IPS-11a (cell line): ENCODE data around the gene SLC25A28.

Experiments used
- H3K4me3 ChIP-seq: one replicate; pipeline ENCODE4 v1.5.1; 2013; ENCODE audit warnings: low read depth, low read length, control low read depth

SLC25A28 gene, protein sequence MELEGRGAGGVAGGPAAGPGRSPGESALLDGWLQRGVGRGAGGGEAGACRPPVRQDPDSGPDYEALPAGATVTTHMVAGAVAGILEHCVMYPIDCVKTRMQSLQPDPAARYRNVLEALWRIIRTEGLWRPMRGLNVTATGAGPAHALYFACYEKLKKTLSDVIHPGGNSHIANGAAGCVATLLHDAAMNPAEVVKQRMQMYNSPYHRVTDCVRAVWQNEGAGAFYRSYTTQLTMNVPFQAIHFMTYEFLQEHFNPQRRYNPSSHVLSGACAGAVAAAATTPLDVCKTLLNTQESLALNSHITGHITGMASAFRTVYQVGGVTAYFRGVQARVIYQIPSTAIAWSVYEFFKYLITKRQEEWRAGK

DNA sequence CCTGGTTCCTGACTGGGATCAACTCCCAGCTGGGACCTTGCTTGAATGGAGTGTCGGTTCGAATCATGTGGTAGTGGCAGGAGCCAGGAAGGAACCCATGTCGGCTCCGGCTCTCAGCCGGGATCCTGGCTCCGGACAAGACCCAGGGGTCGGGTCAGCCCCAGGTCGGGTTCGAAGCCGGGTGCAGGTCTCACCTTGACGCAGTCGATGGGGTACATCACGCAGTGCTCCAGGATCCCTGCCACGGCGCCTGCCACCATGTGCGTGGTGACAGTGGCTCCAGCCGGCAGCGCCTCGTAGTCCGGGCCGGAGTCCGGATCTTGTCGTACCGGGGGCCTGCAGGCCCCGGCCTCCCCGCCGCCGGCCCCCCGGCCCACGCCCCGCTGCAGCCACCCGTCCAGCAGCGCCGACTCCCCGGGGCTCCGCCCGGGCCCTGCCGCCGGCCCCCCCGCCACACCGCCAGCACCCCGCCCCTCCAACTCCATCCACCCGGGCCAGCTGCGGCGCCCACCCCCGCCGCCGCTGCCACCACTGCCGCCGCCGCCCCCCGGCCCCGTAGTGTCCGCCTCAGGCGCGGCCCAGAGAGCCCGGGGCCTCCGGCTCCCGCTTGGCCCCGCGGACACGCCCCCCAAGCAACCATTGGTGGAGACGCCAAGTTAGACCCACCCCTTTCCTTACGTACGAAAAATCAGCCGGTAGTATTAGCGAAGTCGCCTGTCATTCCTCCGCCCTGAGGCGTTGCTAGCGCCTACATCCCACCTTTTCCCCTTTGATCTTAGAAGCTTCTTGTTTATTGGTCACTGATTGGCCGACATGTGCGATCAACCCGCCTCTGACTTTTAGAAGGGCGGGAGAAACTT is at the start of gene SLC25A28:
Gene SLC25A28 (minus strand): TSS at position 589 of the 860 bp plus-strand sequence. CDS start 104 bp downstream, at position 485.
- peak within 1 kb of the TSS; percentile 86 for H3K4me3 ChIP-seq

DNA sequence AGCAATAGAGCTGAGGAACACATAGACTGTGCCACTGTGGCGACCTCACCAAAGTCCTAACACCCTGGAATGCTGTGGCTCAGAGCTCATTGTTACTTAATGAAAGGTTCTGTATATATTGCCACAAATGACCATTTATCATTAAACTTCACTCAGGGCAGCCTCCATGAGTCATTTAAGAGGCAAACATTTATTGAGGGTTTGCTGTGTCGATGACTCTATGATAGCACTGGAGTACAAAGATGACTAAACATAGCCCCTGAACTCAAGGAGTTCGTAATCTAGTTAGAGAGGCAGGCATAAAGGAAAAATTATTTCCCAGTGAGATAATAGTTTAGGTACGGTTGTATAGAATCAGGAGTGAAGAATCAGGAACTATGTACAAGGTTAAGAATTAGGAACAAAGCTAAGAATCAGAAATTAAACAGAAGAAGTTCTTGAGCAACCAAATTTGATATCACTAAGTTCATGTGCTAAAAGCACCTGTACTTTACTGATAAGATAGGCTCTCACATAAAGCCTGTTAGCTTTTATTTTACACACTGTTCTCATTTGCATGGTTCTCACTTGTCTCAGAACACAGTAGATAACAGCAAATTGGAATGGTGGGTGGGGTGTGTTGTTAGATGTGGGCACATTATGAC is 47.0 kb upstream of the SLC25A28 start:
- H3K4me3 ChIP-seq, result no peak overlapping the region

DNA sequence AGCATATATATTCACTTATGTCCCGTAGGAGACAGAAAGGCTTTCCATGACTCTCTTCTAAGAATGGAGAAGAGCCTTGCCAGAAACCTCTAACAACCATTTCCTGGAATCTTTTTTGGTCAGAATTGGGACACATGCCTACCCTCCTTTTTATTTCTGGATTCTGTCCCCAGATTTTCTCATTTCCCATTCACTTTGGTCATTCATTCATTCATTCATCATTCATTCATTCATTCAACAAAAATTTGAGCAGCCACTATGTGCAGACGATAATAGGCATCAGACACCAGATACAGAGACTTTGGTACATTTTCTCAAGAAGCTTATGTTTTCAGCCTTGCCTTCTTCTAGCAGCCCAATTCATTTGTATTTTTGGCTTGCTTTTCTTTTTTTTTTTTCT is 45.1 kb upstream of the SLC25A28 start:
- H3K4me3 ChIP-seq, result no peak overlapping the region

DNA sequence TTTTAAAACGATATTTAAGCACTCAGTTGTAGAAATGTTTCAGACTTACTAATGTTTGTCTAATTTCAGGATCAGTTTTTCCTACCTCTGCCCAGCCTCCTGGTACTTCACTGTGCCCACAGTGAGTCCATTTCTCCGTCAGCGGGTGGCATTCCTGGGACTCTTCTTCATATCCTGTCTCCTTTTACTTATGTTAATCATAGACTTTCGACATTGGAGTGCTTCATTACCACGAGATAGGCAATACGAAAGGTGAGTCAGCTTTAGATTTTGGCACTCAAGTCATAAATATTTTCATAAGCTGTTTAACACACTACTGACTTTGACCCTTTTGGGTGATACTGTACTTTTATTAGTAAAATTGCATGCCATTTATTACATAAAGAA is 41.1 kb upstream of the SLC25A28 start:
- no peak overlapping the region for H3K4me3 ChIP-seq

DNA sequence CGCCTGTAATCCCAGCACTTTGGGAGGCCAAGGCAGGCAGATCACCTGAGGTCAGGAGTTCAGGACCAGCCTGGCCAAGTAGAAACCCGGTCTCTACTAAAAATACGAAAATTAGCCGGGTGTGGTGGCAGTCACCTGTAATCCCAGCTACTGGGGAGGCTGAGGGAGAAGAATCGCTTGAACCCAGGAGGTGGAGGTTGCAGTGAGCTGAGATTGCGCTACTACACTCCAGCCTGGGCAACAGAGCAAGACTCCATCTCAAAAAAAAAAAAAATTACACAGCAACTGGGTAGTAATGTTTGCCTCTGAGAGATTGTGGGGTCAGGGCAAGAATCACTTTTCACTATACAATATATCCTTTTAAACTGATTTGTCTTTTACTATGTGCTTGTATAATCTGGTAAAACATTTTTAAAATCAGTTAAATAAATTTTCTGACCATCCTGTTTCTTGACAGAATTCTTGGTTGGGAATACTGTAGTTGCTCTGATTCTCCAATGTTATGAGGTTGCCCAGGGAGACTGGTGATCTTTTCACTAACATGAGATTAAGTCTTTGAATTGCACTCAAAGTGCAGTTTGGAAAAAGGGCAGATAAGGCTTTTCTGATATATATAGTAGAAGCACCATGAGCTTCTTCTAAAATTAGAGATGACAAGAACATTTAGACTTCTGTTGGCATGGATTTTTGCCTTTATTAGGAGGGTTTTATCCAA is 40.6 kb upstream of the SLC25A28 start:
- H3K4me3 ChIP-seq, result no peak overlapping the region

- H3K4me3 ChIP-seq, result peak overlapping the region; percentile 88
These were observed 39.7 kb upstream of the SLC25A28 start for GRCh38 chr10:99659868-99660366.

DNA sequence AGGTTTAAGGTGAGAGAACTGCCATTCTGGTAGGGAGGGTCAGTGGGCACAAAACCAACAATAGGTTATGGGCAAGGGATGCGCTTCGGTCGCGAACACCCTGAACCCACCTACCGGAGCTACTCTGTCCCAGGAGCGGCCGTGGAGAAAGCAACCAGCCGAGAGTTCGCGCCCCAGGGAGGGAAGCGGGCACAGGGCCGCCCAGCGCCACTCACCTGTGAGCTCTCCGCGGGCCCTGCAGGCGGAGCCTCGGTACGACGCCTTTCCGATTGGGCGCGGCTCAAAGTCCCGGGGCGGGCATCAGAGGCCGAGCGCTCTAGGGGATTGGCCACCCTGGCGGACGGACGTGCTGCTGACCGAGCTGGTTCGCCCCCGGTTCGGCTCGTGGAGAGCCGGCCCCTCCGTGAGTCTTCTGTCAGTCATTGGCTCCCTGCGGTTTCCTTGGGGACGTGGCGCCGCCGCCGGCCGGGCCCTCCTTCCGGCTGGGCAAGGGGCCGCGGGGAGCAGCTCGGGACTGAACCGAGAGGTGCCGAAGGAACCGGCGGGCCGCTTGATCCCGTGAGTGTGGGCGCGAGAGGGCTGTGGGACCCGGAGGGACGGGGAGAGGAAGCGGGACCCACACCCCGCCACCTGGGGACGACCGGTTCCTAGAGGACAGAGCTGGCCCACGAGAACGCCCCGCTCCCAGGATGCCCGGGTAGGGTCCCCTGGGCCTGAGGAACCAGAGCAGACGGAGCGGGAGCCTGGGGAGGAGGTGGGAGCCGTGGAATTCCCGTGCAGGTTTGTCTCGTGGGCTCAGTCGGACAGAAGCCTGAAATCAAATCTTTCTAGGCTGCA is 39.0 kb upstream of the SLC25A28 start, which contains the start of gene ENTPD7:
Gene ENTPD7 (plus strand): TSS at position 479 of the 837 bp plus-strand sequence. CDS start 448 bp downstream, outside the sequence.
- H3K4me3 ChIP-seq, result peak within 1 kb of the TSS; percentile 88

- peak overlapping the region; percentile 77 for H3K4me3 ChIP-seq
These were observed 38.4 kb upstream of the SLC25A28 start for GRCh38 chr10:99658622-99659030.

DNA sequence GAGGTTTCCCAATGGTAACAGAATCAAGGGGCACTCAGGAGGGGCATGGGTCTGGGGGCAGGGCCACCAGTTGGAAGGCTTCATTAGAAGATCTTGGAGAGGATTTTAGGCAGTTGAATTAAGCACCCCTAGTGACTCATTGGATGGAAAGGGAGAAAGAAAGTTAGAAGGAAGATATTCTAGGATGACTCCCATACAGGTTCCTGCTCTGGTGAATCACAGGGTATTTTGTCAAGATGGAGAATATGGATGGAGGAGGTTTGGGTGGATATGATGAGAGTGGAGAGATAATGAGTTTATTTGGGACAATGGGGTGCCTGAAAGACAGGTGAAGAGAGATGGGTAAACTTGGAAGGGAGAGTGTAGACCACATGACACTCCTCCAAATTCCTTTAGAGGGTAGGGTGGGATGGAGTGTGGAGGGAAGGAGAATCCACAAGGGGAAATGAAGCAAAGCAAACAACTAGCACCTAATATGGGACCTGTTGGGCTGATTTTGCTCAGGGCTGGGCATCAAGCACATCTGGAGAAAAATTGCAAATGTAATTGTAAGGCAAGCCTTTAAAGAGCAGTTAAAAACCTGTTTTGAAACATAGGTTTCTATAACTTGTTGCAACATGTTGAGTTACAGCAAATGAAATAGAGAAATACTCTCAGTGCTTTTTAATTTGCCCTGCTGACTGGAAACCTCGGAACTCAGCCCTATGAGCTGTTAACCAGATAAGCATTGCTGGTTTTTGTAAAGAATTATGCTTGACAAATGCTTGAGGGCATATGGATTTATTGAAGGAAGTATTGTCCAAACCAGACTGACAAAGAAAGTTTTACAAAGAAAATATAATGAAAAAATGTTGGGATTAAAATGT is 36.2 kb upstream of the SLC25A28 start:
- no peak overlapping the region for H3K4me3 ChIP-seq

- no peak overlapping the region for H3K4me3 ChIP-seq
These were observed 34.3 kb upstream of the SLC25A28 start for GRCh38 chr10:99654390-99655175.

GRCh38 chr10:99652800-99653390 is 32.7 kb upstream of the SLC25A28 start:
- H3K4me3 ChIP-seq, result no peak overlapping the region

- H3K4me3 ChIP-seq, result no peak overlapping the region
These were observed 28.5 kb upstream of the SLC25A28 start for GRCh38 chr10:99648717-99649116.

GRCh38 chr10:99647601-99648151 is 27.4 kb upstream of the SLC25A28 start:
- H3K4me3 ChIP-seq, result no peak overlapping the region

- H3K4me3 ChIP-seq, result no peak overlapping the region
These were observed 13.6 kb upstream of the SLC25A28 start for GRCh38 chr10:99633832-99634231.

GRCh38 chr10:99631496-99631895 is 11.3 kb upstream of the SLC25A28 start:
- H3K4me3 ChIP-seq, result no peak overlapping the region

DNA sequence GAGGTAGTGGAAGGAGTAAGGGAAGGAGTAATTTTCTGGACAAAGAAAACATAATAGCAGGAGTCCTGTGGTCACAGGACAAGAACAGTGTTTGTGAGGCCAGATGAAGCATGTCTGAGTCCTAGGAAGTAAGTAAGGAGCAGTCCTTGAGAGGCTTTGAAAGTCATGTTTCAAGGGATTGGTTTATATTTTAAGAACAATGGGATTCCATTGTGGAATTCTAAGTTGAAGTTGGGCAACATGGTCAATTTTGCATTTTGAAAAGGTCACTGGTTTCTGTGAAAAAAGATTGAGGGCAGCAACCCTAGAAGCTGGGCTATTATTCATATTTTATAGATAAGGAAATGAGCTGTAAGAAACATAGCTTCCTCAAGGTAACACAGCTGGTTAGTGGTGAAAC is 10.8 kb upstream of the SLC25A28 start:
- H3K4me3 ChIP-seq, result no peak overlapping the region

- H3K4me3 ChIP-seq, result no peak overlapping the region
These were observed 10.2 kb upstream of the SLC25A28 start for GRCh38 chr10:99630433-99630832.
